Stimulated activated CD4-positive, alpha-beta T cell treated with anti-CD3 and anti-CD28 coated beads, Interleukin-4, amount 100 ng/mL, for 48 hours (primary cell): Measurements from ENCODE around the gene TRIB2.
A peak's percentile ranks its signal among the peaks of the same experiment; 100 is the strongest.
"Not testable (repeated sequence)": the region's sequence is repeated elsewhere in the genome, so short reads cannot be mapped to it uniquely, and the experiment has no call there.

Source experiments
- DNase-seq, 2 donors: peaks; one replicate each; pipeline ENCODE4 v3.0.0-alpha.2; 2020; ENCODE audit warnings: low read depth in 2 of 2

Gene TRIB2

GRCh38 chr2:12716282-12717190 is at the start of gene TRIB2:
Gene TRIB2 (plus strand): TSS chr2:12716936. CDS start chr2:12718308, 1,372 bp downstream.
- DNase-seq, result peak; percentile 70 to 80

- DNase-seq, result no peak
These were observed 47.7 kb upstream of the TRIB2 start for GRCh38 chr2:12669036-12669435.

- no peak for DNase-seq
These were observed 43.9 kb upstream of the TRIB2 start for GRCh38 chr2:12672711-12673315.

GRCh38 chr2:12674644-12675328 is 42.0 kb upstream of the TRIB2 start:
- DNase-seq, result no peak

- DNase-seq, result no peak
These were observed 41.4 kb upstream of the TRIB2 start for GRCh38 chr2:12675352-12675795.

- DNase-seq, result no peak
These were observed 40.9 kb upstream of the TRIB2 start for GRCh38 chr2:12675801-12676200.

- no peak for DNase-seq
These were observed 40.0 kb upstream of the TRIB2 start for GRCh38 chr2:12676771-12677170.

- no peak for DNase-seq
These were observed 38.5 kb upstream of the TRIB2 start for GRCh38 chr2:12678186-12678585.

- no peak for DNase-seq
These were observed 37.1 kb upstream of the TRIB2 start for GRCh38 chr2:12679550-12680072.

GRCh38 chr2:12680115-12680514 is 36.6 kb upstream of the TRIB2 start:
- not testable (repeated sequence) for DNase-seq

- DNase-seq, result no peak
These were observed 34.7 kb upstream of the TRIB2 start for GRCh38 chr2:12682017-12682416.

- no peak for DNase-seq
These were observed 33.2 kb upstream of the TRIB2 start for GRCh38 chr2:12683457-12684100.

GRCh38 chr2:12684471-12684936 is 32.2 kb upstream of the TRIB2 start:
- no peak for DNase-seq

- DNase-seq, result no peak
These were observed 31.6 kb upstream of the TRIB2 start for GRCh38 chr2:12685145-12685544.

GRCh38 chr2:12685956-12686355 is 30.8 kb upstream of the TRIB2 start:
- no peak for DNase-seq

GRCh38 chr2:12686708-12687283 is 29.9 kb upstream of the TRIB2 start:
- no peak for DNase-seq

- DNase-seq, result no peak
These were observed 28.6 kb upstream of the TRIB2 start for GRCh38 chr2:12688091-12688490.

GRCh38 chr2:12688893-12689292 is 27.8 kb upstream of the TRIB2 start:
- DNase-seq, result no peak

GRCh38 chr2:12693509-12693908 is 23.2 kb upstream of the TRIB2 start:
- no peak for DNase-seq

- DNase-seq, result no peak
These were observed 21.6 kb upstream of the TRIB2 start for GRCh38 chr2:12694990-12695774.
